HTR-8/SVneo (cell line): ENCODE data around the gene HECTD4.
"Not testable (repeated sequence)": the region's sequence is repeated elsewhere in the genome, so short reads cannot be mapped to it uniquely, and the experiment has no call there.

Source experiments
- DNase-seq: peaks from one replicate; pipeline ENCODE4 v3.0.0; 2011; ENCODE audit warnings: low spot score, mixed read lengths; ENCODE audit not compliant: insufficient read length
- FAIRE-seq: peaks from 2 replicates; lab custom pipeline; 2011; peaks lifted over from hg19 to GRCh38; lab: Jason Lieb, UNC

The HECTD4 gene

GRCh38 chr12:112220628-112221027 is 161.6 kb downstream of the HECTD4 start:
- not testable (repeated sequence) for DNase-seq, FAIRE-seq

GRCh38 chr12:112219195-112219594 is 163.0 kb downstream of the HECTD4 start:
- no peak for FAIRE-seq
- no peak for DNase-seq

- DNase-seq (no peak), FAIRE-seq (no peak)
Observed at GRCh38 chr12:112218150-112218549, 164.1 kb downstream of the HECTD4 start.

GRCh38 chr12:112217647-112218046 is 164.6 kb downstream of the HECTD4 start:
- FAIRE-seq (no peak), DNase-seq (no peak)

- DNase-seq, result no peak
- no peak for FAIRE-seq
Observed at GRCh38 chr12:112216223-112216622, 166.0 kb downstream of the HECTD4 start.

- no peak for FAIRE-seq
Observed at GRCh38 chr12:112214064-112214463, 168.2 kb downstream of the HECTD4 start.

GRCh38 chr12:112208301-112208910 is 173.8 kb downstream of the HECTD4 start:
- no peak for FAIRE-seq
- no peak for DNase-seq

More at GRCh38 chr12:112214064-112214463, 168.2 kb downstream of the HECTD4 start:
- DNase-seq, result no peak

- FAIRE-seq, result no peak
Observed at GRCh38 chr12:112207397-112207924, 174.8 kb downstream of the HECTD4 start.

GRCh38 chr12:112206944-112207343 is 175.3 kb downstream of the HECTD4 start:
- FAIRE-seq (no peak), DNase-seq (no peak)

More at GRCh38 chr12:112207397-112207924, 174.8 kb downstream of the HECTD4 start:
- DNase-seq, result no peak

- DNase-seq, result no peak
- no peak for FAIRE-seq
Observed at GRCh38 chr12:112199136-112199535, 183.1 kb downstream of the HECTD4 start.

- FAIRE-seq (no peak), DNase-seq (peak; percentile 73)
Observed at GRCh38 chr12:112198120-112198733, 184.0 kb downstream of the HECTD4 start.

- FAIRE-seq, result no peak
- no peak for DNase-seq
Observed at GRCh38 chr12:112196196-112196875, 185.9 kb downstream of the HECTD4 start.

- no peak for DNase-seq
- FAIRE-seq, result no peak
Observed at GRCh38 chr12:112194601-112195247, 187.5 kb downstream of the HECTD4 start.

- FAIRE-seq (no peak), DNase-seq (no peak)
Observed at GRCh38 chr12:112192475-112192874, 189.8 kb downstream of the HECTD4 start.

- DNase-seq (no peak), FAIRE-seq (no peak)
Observed at GRCh38 chr12:112191840-112192321, 190.3 kb downstream of the HECTD4 start.

- DNase-seq (no peak), FAIRE-seq (no peak)
Observed at GRCh38 chr12:112191201-112191600, 191.0 kb downstream of the HECTD4 start.

GRCh38 chr12:112190231-112191025 is 191.8 kb downstream of the HECTD4 start:
- DNase-seq (no peak), FAIRE-seq (no peak)

- DNase-seq, result no peak
- FAIRE-seq, result no peak
Observed at GRCh38 chr12:112188130-112188830, 194.0 kb downstream of the HECTD4 start.
